Loucy (cell line): ENCODE data around the gene POLA1.

Experiments
- H2AFZ ChIP-seq: fragments of 200-600 bp; sonication (generic); 2 replicates; pipeline ENCODE4 v1.6.0; 2016; ENCODE audit warnings: antibody characterized with exemption, mild to moderate bottlenecking, low read length, moderate library complexity
- H3F3A ChIP-seq: fragments of 200-600 bp; 2 replicates; pipeline ENCODE4 v1.6.0; 2016; ENCODE audit warnings: antibody characterized with exemption, low read depth, mild to moderate bottlenecking
- H3K27me3 ChIP-seq: fragments of 200-600 bp; sonication (generic); 2 replicates; pipeline ENCODE4 v1.6.1; 2014; ENCODE audit warnings: low read length, mild to moderate bottlenecking; ENCODE audit not compliant: insufficient read depth, poor library complexity, severe bottlenecking
- H3K36me3 ChIP-seq: fragments of 200-600 bp; sonication (generic); 2 replicates; pipeline ENCODE4 v1.6.1; 2016; ENCODE audit warnings: low read length; ENCODE audit not compliant: insufficient read depth
- H3K4me1 ChIP-seq: fragments of 200-600 bp; sonication (generic); 2 replicates; pipeline ENCODE4 v1.5.1; 2014; ENCODE audit warnings: low read length, mild to moderate bottlenecking; ENCODE audit not compliant: insufficient read depth, poor library complexity, severe bottlenecking
- H3K4me2 ChIP-seq: fragments of 200-600 bp; sonication (generic); 2 replicates; pipeline ENCODE4 v1.6.0; 2014; ENCODE audit warnings: antibody characterized with exemption, low read length, low read depth, mild to moderate bottlenecking; ENCODE audit not compliant: poor library complexity, severe bottlenecking
- H3K4me3 ChIP-seq: fragments of 200-600 bp; sonication (generic); 2 replicates; pipeline ENCODE4 v1.5.1; 2014; ENCODE audit warnings: low read length, mild to moderate bottlenecking, mixed read lengths; ENCODE audit not compliant: poor library complexity, severe bottlenecking
- H3K79me2 ChIP-seq: fragments of 200-600 bp; sonication (generic); 2 replicates; pipeline ENCODE4 v1.6.1; 2014; ENCODE audit warnings: low read length; ENCODE audit not compliant: insufficient read depth
- H3K9ac ChIP-seq: fragments of 200-600 bp; sonication (generic); 2 replicates; pipeline ENCODE4 v1.6.0; 2014; ENCODE audit warnings: mild to moderate bottlenecking, low read depth, low read length, moderate library complexity; ENCODE audit not compliant: poor library complexity, severe bottlenecking
- H3K9me2 ChIP-seq: fragments of 200-600 bp; sonication (generic); replicated peaks from 2 replicates; pipeline ENCODE4 v1.6.1; 2016; ENCODE audit warnings: low read depth, low read length, mixed read lengths
- H3K9me3 ChIP-seq: fragments of 200-600 bp; sonication (generic); 2 replicates; pipeline ENCODE4 v1.6.1; 2014; ENCODE audit warnings: mild to moderate bottlenecking, antibody characterized with exemption, low read length, low read depth; ENCODE audit not compliant: insufficient read depth
- H4K20me1 ChIP-seq: fragments of 200-600 bp; sonication (generic); 2 replicates; pipeline ENCODE4 v1.6.0; 2014; ENCODE audit warnings: antibody characterized with exemption, low read length, mild to moderate bottlenecking; ENCODE audit not compliant: insufficient read depth, poor library complexity, severe bottlenecking
- CTCF ChIP-seq: fragments of 200-600 bp; sonication (generic); conservative IDR thresholded peaks from 2 replicates; pipeline ENCODE4 v1.5.1; 2014; ENCODE audit warnings: mild to moderate bottlenecking, antibody characterized with exemption, low read length
- EZH2phosphoT487 ChIP-seq: fragments of 200-600 bp; IDR thresholded peaks from 2 replicates; pipeline ENCODE4 v1.6.1; 2018; ENCODE audit warnings: antibody characterized with exemption, mild to moderate bottlenecking, moderate library complexity, borderline replicate concordance

POLA1 gene

GRCh38 chrX:24876530-24877287 is 183.0 kb downstream of the POLA1 start:
- Histone ChIP-seq H3K9ac (no peak overlapping the region), H3F3A (no peaks in the 10 kb centered on the region), H3K9me2 (no peaks in the 10 kb centered on the region), H3K36me3 (no peaks in the 10 kb centered on the region), H3K4me3 (no peak overlapping the region), H3K4me2 (no peak overlapping the region), H4K20me1 (no peaks in the 10 kb centered on the region), H3K27me3 (no peaks in the 10 kb centered on the region), H3K79me2 (no peaks in the 10 kb centered on the region), H3K4me1 (no peaks in the 10 kb centered on the region), H3K9me3 (no peaks in the 10 kb centered on the region), H2AFZ (no peak overlapping the region)
- TF ChIP-seq CTCF (no peak), EZH2phosphoT487 (no peak)

GRCh38 chrX:24877288-24877664 is 183.6 kb downstream of the POLA1 start:
- H3F3A ChIP-seq = no peaks in the 10 kb centered on the region
- H3K4me1 ChIP-seq = no peaks in the 10 kb centered on the region
- H2AFZ ChIP-seq = no peak overlapping the region
- no peaks in the 10 kb centered on the region for H3K79me2 ChIP-seq
- H3K9ac ChIP-seq = no peak overlapping the region
- H4K20me1 ChIP-seq = no peaks in the 10 kb centered on the region
- no peaks in the 10 kb centered on the region for H3K9me3 ChIP-seq
- no peak for TF ChIP-seq CTCF
- no peak for TF ChIP-seq EZH2phosphoT487
- H3K4me2 ChIP-seq = no peak overlapping the region
- H3K27me3 ChIP-seq = no peaks in the 10 kb centered on the region
- H3K9me2 ChIP-seq = no peaks in the 10 kb centered on the region
- H3K4me3 ChIP-seq = no peak overlapping the region
- H3K36me3 ChIP-seq = no peaks in the 10 kb centered on the region

- H3K9ac ChIP-seq = no peak overlapping the region
- no peaks in the 10 kb centered on the region for H3K79me2 ChIP-seq
- no peak for TF ChIP-seq EZH2phosphoT487
- no peak for TF ChIP-seq CTCF
- H3K4me1 ChIP-seq = no peaks in the 10 kb centered on the region
- no peak overlapping the region for H2AFZ ChIP-seq
- no peak overlapping the region for H3K4me2 ChIP-seq
- no peaks in the 10 kb centered on the region for H3K9me3 ChIP-seq
- no peak overlapping the region for H3K4me3 ChIP-seq
- no peaks in the 10 kb centered on the region for H4K20me1 ChIP-seq
- H3F3A ChIP-seq = no peaks in the 10 kb centered on the region
- H3K36me3 ChIP-seq = no peaks in the 10 kb centered on the region
- H3K9me2 ChIP-seq = no peaks in the 10 kb centered on the region
- H3K27me3 ChIP-seq = no peaks in the 10 kb centered on the region
Measured at GRCh38 chrX:24877854-24878650, 184.3 kb downstream of the POLA1 start.
